ENCODE results near the gene CDY1B.
"Not testable (repeated sequence)": the region's sequence is repeated elsewhere in the genome, so short reads cannot be mapped to it uniquely, and the experiment has no call there.

The CDY1B gene, protein sequence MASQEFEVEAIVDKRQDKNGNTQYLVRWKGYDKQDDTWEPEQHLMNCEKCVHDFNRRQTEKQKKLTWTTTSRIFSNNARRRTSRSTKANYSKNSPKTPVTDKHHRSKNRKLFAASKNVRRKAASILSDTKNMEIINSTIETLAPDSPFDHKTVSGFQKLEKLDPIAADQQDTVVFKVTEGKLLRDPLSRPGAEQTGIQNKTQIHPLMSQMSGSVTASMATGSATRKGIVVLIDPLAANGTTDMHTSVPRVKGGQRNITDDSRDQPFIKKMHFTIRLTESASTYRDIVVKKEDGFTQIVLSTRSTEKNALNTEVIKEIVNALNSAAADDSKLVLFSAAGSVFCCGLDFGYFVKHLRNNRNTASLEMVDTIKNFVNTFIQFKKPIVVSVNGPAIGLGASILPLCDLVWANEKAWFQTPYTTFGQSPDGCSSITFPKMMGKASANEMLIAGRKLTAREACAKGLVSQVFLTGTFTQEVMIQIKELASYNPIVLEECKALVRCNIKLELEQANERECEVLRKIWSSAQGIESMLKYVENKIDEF

DNA sequence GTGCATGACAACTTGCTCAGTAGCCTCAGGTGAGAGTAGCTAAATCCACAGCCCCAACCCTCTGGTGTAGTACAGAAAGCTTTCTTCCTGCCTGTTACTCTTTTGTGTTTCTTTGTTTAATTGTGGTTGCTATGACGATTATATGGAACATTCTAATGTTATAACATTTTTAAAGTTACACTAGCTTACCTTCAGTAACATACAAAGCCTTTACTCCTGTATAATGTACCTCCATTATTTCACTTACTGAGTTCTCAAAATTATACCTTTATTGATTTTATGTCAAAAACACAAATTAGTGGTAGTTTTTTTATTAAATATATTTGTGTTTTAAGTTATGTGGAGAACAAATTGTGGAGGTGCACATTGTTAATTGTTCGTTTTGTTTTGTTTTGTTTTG, at the start of gene CDY1B:
TSS of gene CDY1B (minus strand) at position 101 of the 400 bp plus-strand sequence. CDS start 331 bp downstream, outside the sequence.
- not testable (repeated sequence) for DNase-seq, ATAC-seq

GRCh38 chrY:24049525-24049924, 1.7 kb upstream of the CDY1B start:
- not testable (repeated sequence) for ATAC-seq, DNase-seq

- ATAC-seq = not testable (repeated sequence)
These were observed 4.6 kb downstream of the CDY1B start for GRCh38 chrY:24043209-24043608.

GRCh38 chrY:24039008-24039718, 8.7 kb downstream of the CDY1B start:
- DNase-seq, ATAC-seq: not testable (repeated sequence)

More at GRCh38 chrY:24043209-24043608, 4.6 kb downstream of the CDY1B start:
- DNase-seq = not testable (repeated sequence)

- not testable (repeated sequence) for ATAC-seq, DNase-seq
These were observed 21.4 kb downstream of the CDY1B start for GRCh38 chrY:24026212-24027103.
